ENCODE data around the gene EEF1A2.

- TF ChIP-seq EZH2 (IDR thresholded peaks at IDR 0.05; ENCODE audit: borderline replicate concordance, low read length) (no peak), CTCF (IDR thresholded peaks at IDR 0.05; ENCODE audit: low read length) (no peak)
These were observed 14.1 kb downstream of the EEF1A2 start for GRCh38 chr20:63484651-63485403.

All from OCI-LY1 (cell line).